PC-3 (cell line): ENCODE results near the gene CSNK1A1.

Experiments used
- CTCF ChIP-seq: fragments of 300-600 bp; sonication (generic); conservative IDR thresholded peaks from 2 replicates; pipeline ENCODE4 v1.5.1; 2017; ENCODE audit warnings: antibody characterized with exemption, low read depth, mild to moderate bottlenecking, low read length
- EZH2 ChIP-seq: fragments of 300-600 bp; sonication (generic); IDR thresholded peaks from one replicate; pipeline ENCODE4 v1.6.1; 2017; ENCODE audit warnings: antibody characterized with exemption, mild to moderate bottlenecking, low read length; ENCODE audit not compliant: unreplicated experiment

GRCh38 chr5:149575131-149575530 lies 23.9 kb upstream of the CSNK1A1 start:
- TF ChIP-seq CTCF (no peak), EZH2 (no peak)
